H1 (cell line): Measurements from ENCODE around the gene OR5C1. TPM values are rescaled to one million over a fixed set of nuclear protein-coding genes. Genes with fewer than 3 reads are reported as not detected.

ENCODE experiments used
- CBX8 ChIP-seq: fragments of 300-800, 300-1000 bp; sonication (generic); IDR thresholded peaks from 2 replicates; pipeline ENCODE4 v1.7.1; 2016; ENCODE audit warnings: low read depth, low read length, borderline replicate concordance
- PHF8 ChIP-seq: fragments of 200-600 bp; sonication (generic); conservative IDR thresholded peaks from 2 replicates; pipeline ENCODE4 v1.7.1; 2012; ENCODE audit warnings: low read depth, mild to moderate bottlenecking, inconsistent platforms, low read length, moderate library complexity
- RAD21 ChIP-seq, 2 experiments: IDR thresholded peaks in 1 of 2; conservative IDR thresholded peaks in 1 of 2; 2 replicates each; pipeline ENCODE4 v1.6.1; 2011; ENCODE audit warnings: low read depth in 2 of 2, low read length in 2 of 2, improper control_type of control experiment in 1 of 2, inconsistent platforms in 1 of 2, mild to moderate bottlenecking in 1 of 2, moderate library complexity in 1 of 2
- SIX5 ChIP-seq: IDR thresholded peaks from 2 replicates; pipeline ENCODE4 v1.6.1; 2011; ENCODE audit warnings: mild to moderate bottlenecking, low read depth, low read length
- SUZ12 ChIP-seq: fragments of 200-600 bp; sonication (generic); IDR thresholded peaks from 2 replicates; pipeline ENCODE4 v1.6.1; 2012; ENCODE audit warnings: mild to moderate bottlenecking, inconsistent platforms, low read length, moderate library complexity, mixed read lengths
- polyA plus RNA-seq, 7 experiments: library from polyadenylated mRNA; depleted of rRNA in 3 of 7; stranded (reverse) in 5 of 7; unstranded in 2 of 7; fragments of >200 nt in 5 of 7; fragments of 200-250 nt in 2 of 7; gene quantifications; 1 replicate in 5 of 7; 2 replicates in 1 of 7; 4 replicates in 1 of 7; pipeline versions ENCODE4 v1.2.1 to v1.2.3, GENCODE V29; 2011 to 2013; ENCODE audit warnings: missing spikeins in 2 of 7, mixed read lengths in 2 of 7
- total RNA-seq: library from RNA; stranded (reverse); fragmentation: NEBNext Ultra II Directional; extraction: Animal tissue kit (Norgen Biotek cat#: 25700); gene quantifications from 2 replicates; pipeline ENCODE4 v1.2.1, GENCODE V29; 2021
- TF ChIP-seq, protein P1 (sequence below): fragments of 300-600 bp; sonication (generic); IDR thresholded peaks from 2 replicates; pipeline ENCODE4 v1.7.1; 2012; ENCODE audit warnings: low read length, moderate library complexity, mild to moderate bottlenecking, inconsistent platforms; ENCODE audit not compliant: insufficient replicate concordance
- TF ChIP-seq, protein P2 (sequence below): IDR thresholded peaks from 2 replicates; pipeline ENCODE4 v1.6.1; 2011; ENCODE audit warnings: low read length, improper control_type of control experiment

OR5C1 gene
- total and polyA plus RNA-seq, 2 of the 8 experiments (the other 6 are each of a cell fraction or from before 2014, with no cell fraction given) = not detected

DNA sequence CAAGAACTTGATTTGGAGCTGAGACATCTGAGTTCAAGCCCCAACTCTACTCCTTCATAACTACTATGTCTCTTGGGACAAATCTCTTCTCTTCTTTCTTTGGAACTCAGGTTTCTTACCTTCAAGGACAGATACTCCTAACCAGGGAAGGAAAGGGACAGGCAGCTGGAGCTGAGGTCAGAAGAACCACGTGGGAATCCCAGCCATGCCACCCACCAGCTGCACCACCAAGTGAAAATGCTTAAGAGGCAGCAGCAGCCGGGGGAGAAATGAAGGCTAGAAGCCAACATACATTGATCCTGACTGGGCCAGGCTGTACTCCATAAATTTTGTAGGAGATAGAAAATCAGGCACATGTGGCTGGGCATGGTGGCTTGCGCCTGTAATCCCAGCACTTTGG, 9.6 kb upstream of the OR5C1 start (continued):
- TF ChIP-seq, protein P1, sequence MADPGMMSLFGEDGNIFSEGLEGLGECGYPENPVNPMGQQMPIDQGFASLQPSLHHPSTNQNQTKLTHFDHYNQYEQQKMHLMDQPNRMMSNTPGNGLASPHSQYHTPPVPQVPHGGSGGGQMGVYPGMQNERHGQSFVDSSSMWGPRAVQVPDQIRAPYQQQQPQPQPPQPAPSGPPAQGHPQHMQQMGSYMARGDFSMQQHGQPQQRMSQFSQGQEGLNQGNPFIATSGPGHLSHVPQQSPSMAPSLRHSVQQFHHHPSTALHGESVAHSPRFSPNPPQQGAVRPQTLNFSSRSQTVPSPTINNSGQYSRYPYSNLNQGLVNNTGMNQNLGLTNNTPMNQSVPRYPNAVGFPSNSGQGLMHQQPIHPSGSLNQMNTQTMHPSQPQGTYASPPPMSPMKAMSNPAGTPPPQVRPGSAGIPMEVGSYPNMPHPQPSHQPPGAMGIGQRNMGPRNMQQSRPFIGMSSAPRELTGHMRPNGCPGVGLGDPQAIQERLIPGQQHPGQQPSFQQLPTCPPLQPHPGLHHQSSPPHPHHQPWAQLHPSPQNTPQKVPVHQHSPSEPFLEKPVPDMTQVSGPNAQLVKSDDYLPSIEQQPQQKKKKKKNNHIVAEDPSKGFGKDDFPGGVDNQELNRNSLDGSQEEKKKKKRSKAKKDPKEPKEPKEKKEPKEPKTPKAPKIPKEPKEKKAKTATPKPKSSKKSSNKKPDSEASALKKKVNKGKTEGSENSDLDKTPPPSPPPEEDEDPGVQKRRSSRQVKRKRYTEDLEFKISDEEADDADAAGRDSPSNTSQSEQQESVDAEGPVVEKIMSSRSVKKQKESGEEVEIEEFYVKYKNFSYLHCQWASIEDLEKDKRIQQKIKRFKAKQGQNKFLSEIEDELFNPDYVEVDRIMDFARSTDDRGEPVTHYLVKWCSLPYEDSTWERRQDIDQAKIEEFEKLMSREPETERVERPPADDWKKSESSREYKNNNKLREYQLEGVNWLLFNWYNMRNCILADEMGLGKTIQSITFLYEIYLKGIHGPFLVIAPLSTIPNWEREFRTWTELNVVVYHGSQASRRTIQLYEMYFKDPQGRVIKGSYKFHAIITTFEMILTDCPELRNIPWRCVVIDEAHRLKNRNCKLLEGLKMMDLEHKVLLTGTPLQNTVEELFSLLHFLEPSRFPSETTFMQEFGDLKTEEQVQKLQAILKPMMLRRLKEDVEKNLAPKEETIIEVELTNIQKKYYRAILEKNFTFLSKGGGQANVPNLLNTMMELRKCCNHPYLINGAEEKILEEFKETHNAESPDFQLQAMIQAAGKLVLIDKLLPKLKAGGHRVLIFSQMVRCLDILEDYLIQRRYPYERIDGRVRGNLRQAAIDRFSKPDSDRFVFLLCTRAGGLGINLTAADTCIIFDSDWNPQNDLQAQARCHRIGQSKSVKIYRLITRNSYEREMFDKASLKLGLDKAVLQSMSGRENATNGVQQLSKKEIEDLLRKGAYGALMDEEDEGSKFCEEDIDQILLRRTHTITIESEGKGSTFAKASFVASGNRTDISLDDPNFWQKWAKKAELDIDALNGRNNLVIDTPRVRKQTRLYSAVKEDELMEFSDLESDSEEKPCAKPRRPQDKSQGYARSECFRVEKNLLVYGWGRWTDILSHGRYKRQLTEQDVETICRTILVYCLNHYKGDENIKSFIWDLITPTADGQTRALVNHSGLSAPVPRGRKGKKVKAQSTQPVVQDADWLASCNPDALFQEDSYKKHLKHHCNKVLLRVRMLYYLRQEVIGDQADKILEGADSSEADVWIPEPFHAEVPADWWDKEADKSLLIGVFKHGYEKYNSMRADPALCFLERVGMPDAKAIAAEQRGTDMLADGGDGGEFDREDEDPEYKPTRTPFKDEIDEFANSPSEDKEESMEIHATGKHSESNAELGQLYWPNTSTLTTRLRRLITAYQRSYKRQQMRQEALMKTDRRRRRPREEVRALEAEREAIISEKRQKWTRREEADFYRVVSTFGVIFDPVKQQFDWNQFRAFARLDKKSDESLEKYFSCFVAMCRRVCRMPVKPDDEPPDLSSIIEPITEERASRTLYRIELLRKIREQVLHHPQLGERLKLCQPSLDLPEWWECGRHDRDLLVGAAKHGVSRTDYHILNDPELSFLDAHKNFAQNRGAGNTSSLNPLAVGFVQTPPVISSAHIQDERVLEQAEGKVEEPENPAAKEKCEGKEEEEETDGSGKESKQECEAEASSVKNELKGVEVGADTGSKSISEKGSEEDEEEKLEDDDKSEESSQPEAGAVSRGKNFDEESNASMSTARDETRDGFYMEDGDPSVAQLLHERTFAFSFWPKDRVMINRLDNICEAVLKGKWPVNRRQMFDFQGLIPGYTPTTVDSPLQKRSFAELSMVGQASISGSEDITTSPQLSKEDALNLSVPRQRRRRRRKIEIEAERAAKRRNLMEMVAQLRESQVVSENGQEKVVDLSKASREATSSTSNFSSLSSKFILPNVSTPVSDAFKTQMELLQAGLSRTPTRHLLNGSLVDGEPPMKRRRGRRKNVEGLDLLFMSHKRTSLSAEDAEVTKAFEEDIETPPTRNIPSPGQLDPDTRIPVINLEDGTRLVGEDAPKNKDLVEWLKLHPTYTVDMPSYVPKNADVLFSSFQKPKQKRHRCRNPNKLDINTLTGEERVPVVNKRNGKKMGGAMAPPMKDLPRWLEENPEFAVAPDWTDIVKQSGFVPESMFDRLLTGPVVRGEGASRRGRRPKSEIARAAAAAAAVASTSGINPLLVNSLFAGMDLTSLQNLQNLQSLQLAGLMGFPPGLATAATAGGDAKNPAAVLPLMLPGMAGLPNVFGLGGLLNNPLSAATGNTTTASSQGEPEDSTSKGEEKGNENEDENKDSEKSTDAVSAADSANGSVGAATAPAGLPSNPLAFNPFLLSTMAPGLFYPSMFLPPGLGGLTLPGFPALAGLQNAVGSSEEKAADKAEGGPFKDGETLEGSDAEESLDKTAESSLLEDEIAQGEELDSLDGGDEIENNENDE = no peak
- no peak for TF ChIP-seq PHF8
- TF ChIP-seq, protein P2, sequence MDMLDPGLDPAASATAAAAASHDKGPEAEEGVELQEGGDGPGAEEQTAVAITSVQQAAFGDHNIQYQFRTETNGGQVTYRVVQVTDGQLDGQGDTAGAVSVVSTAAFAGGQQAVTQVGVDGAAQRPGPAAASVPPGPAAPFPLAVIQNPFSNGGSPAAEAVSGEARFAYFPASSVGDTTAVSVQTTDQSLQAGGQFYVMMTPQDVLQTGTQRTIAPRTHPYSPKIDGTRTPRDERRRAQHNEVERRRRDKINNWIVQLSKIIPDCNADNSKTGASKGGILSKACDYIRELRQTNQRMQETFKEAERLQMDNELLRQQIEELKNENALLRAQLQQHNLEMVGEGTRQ = no peak
- TF ChIP-seq CBX8 = no peak
- TF ChIP-seq SUZ12 = no peak
- no peak for TF ChIP-seq SIX5
- TF ChIP-seq RAD21 (IDR thresholded peaks at IDR 0.05 in 1 of 2, conservative IDR thresholded peaks at IDR 0.05 in 1 of 2; ENCODE audit: low read depth in 2 of 2, low read length in 2 of 2) = no peak
